Hematopoietic multipotent progenitor cell treated with erythropoietin and hydrocortisone succinate and interleukin-3 and kit ligand, for 6 days (in vitro differentiated cells): ENCODE results near the gene AGAP1.

Experiments
- DNase-seq: peaks from one replicate; pipeline ENCODE4 v3.0.0-alpha.2; 2015

The AGAP1 gene

DNA sequence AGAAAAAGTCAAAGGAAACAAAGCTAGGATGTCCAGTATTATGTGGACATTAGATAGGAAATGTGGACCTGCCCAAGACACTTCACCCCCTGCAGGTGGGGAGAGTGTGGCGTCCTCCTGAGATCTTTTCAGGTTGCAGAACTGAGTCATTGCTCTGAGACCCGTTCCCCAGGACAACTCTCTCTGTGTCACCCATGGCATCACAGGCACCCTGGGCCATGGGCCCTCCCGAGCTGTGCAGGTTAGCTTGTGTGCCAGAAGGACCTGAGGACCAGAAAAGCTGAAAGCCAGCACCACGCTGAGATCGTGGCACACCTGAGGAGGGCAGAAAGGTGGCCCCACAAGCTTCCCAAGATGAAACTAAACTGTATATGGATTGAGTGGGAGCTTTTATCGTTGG is 229.5 kb downstream of the AGAP1 start:
- no peak for DNase-seq

DNA sequence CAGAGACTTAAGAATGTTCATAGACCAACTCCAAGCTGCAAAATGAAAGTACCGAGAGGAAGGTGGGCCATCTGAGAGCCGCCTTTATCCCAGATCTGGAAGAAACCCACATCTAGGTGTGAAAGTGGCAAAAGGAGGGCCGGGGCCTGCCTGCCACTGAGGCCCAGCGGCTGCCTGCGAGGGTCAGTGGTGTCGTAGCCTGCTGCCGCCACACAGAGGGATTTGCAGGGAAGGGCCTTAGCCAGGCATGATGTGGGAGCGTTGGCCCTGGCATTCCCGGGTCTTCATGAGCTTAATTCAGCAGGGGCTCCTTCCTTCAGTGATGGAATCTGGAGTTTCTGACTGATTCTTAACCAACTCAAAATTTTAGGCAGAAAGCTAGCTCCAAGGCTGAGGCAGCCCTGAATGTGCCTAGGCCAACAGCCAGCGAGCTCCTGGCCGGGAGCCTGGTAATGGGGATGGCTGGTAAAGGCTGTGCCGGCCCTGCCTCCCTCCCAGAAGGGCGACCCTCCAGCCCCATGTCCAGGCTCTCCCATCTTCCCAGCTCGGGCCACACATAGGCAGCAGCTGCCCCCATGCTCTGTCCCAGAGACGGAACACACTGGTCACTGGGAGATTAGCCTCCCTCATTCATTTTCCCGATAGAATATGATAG is 230.1 kb downstream of the AGAP1 start:
- DNase-seq: no peak

- no peak for DNase-seq
These were observed 231.2 kb downstream of the AGAP1 start for GRCh38 chr2:235725016-235725489.

GRCh38 chr2:235725841-235726240 is 232.0 kb downstream of the AGAP1 start:
- DNase-seq: no peak

DNA sequence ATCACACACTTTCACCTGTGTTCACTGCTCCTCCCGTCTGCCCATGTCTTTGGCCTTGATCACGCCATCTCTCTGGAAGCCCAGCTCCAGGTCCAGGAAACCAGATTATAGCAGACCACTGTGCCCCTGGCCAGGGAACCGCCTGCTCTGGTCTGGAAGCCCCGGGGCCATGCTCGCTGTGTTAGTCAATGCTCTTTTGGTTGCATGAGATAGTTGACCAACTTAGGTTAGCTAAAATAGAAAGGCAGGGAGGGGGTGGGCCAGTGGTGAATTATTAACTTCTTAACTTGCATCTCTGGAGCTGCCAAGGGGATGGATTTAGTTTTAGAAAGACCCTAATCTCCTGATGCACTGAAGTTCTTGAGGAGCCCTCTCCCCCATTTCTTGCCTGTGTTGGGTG is 232.7 kb downstream of the AGAP1 start:
- DNase-seq: no peak

GRCh38 chr2:235727174-235727573 is 233.3 kb downstream of the AGAP1 start:
- no peak for DNase-seq

- no peak for DNase-seq
These were observed 234.3 kb downstream of the AGAP1 start for GRCh38 chr2:235727891-235728799.

GRCh38 chr2:235728800-235729556 is 235.1 kb downstream of the AGAP1 start:
- DNase-seq: no peak

GRCh38 chr2:235729557-235729947 is 235.7 kb downstream of the AGAP1 start:
- DNase-seq: no peak

DNA sequence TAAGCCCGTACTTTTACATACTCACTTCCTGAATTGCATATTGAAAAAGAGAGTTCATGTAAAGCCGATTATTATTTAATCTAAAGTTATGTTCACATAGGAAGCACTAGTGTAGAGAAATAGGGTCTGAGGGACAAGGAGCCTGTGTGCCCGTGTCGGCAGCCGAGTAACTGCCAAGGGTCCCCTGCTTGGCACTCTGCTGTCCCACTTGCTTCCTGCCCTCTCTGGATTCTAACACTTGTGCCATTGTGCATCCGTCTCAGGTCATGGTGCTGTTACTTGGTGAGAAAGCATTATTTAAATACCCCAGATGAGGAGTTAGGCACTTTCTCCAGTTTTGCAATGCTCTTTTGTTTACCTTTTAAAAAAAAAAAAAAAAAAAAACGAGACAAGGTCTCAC is 236.3 kb downstream of the AGAP1 start:
- no peak for DNase-seq

DNA sequence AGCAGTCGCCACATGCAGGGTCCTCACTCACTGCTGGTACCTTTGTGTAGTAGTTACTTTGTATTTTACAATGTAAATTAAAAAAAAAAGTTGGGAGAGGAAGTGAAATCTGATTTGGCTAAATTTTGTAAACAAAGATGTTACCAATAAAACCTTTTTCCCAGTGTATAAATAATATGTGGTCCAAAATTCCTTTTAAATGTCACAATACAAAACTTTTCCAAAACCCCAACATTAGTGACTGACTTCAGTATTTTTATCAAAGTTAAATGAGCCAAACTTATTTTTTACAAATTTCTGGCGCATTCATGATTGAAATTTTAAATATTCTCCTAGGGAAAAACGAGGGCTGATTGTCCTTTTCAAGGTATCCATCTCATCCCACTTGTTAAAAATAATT is 239.9 kb downstream of the AGAP1 start:
- DNase-seq: no peak

DNA sequence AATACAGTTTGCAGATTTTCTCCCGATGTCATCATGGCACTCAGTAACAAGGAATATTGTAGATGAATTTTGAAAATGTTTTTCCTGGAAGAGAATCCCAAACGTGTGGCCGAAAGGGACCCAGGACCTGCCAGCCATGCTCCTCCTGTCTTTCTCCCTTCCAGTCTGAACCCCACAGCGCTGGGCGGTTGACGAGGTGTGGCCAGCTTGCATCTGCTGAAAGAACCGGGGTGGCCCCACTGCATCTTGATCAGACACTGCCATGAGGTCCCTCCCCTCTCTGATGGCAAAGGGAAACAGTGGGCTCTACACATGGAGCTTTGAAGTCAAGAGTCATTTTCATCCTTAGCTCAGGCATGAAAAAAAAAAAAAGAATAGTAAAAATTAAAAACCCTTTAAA is 240.3 kb downstream of the AGAP1 start:
- DNase-seq: no peak

GRCh38 chr2:235734688-235735231 is 240.9 kb downstream of the AGAP1 start:
- no peak for DNase-seq

GRCh38 chr2:235737396-235737795 is 243.6 kb downstream of the AGAP1 start:
- DNase-seq: no peak

GRCh38 chr2:235737840-235738239 is 244.0 kb downstream of the AGAP1 start:
- no peak for DNase-seq

- no peak for DNase-seq
These were observed 246.0 kb downstream of the AGAP1 start for GRCh38 chr2:235739704-235740415.

GRCh38 chr2:235740821-235741220 is 247.0 kb downstream of the AGAP1 start:
- peak; percentile 12 for DNase-seq

GRCh38 chr2:235744161-235744560 is 250.3 kb downstream of the AGAP1 start:
- DNase-seq: no peak

DNA sequence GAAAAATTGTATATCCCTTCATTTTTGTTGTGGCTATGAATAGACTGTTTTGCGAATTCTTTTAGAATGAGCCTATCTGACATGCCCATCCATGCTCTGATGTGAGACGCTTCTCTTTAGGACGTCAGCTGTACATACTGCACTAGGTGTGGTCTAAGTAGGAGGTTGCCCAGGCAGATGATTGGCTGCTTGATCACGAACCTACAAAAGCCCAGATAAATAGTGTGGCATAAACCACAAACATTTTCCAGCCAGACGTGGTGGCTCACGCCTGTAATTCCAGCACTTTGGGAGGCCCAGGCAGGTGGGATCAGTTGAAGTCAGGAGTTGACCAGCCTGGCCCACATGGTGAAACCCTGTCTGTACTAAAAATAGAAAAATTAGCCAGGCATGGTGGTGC is 251.8 kb downstream of the AGAP1 start:
- peak; percentile 10 for DNase-seq

GRCh38 chr2:235746257-235746934 is 252.6 kb downstream of the AGAP1 start:
- DNase-seq: peak; percentile 91

- DNase-seq: no peak
These were observed 253.3 kb downstream of the AGAP1 start for GRCh38 chr2:235747001-235747785.
